HepG2 (cell line): ENCODE measurements around the gene ATP4A. TPM values are rescaled to one million over a fixed set of nuclear protein-coding genes. Genes with fewer than 3 reads are reported as not detected.
A peak's percentile ranks its signal among the peaks of the same experiment; 100 is the strongest.

Experiments
- BHLHE40 ChIP-seq: IDR thresholded peaks from 2 replicates; pipeline ENCODE4 v1.6.1; 2011; ENCODE audit warnings: low read length, improper control_type of control experiment
- ETV6 ChIP-seq: sonication (generic); formaldehyde crosslinking; conservative IDR thresholded peaks from 2 replicates; pipeline ENCODE4 v1.4.0; 2020; ENCODE audit warnings: missing genetic modification reagents
- KDM4B ChIP-seq: sonication (generic); formaldehyde crosslinking; IDR thresholded peaks from 2 replicates; pipeline ENCODE4 v1.4.0; 2020; ENCODE audit warnings: missing genetic modification reagents
- MAFF ChIP-seq: IDR thresholded peaks from 2 replicates; pipeline ENCODE4 v1.6.1; 2011; ENCODE audit warnings: low read depth, low read length, improper control_type of control experiment
- MEIS2 ChIP-seq: sonication (generic); formaldehyde crosslinking; IDR thresholded peaks from 2 replicates; pipeline ENCODE4 v1.9.0; 2021; ENCODE audit warnings: mild to moderate bottlenecking, missing genetic modification reagents
- MTF1 ChIP-seq: sonication (generic); formaldehyde crosslinking; IDR thresholded peaks from 2 replicates; pipeline ENCODE4 v1.5.0; 2020; ENCODE audit warnings: missing genetic modification reagents
- NFIC ChIP-seq: IDR thresholded peaks from 2 replicates; pipeline ENCODE4 v1.6.1; 2012; ENCODE audit warnings: mild to moderate bottlenecking, low read length, inconsistent platforms
- SAP130 ChIP-seq: IDR thresholded peaks from 2 replicates; pipeline ENCODE4 v1.6.1; 2016; ENCODE audit warnings: low read depth
- ZNF224 ChIP-seq: sonication (generic); formaldehyde crosslinking; IDR thresholded peaks from 2 replicates; pipeline ENCODE4 v1.5.0; 2020; ENCODE audit warnings: mild to moderate bottlenecking, missing genetic modification reagents
- ZNF292 ChIP-seq: sonication (generic); formaldehyde crosslinking; IDR thresholded peaks from 2 replicates; pipeline ENCODE4 v1.8.1; 2022; ENCODE audit warnings: mild to moderate bottlenecking, low read depth, missing genetic modification reagents, borderline replicate concordance
- ZNF329 ChIP-seq: sonication (generic); formaldehyde crosslinking; IDR thresholded peaks from 2 replicates; pipeline ENCODE4 v1.9.0; 2021; ENCODE audit warnings: low read depth, mild to moderate bottlenecking, missing genetic modification reagents
- ZNF510 ChIP-seq: sonication (generic); formaldehyde crosslinking; IDR thresholded peaks from 2 replicates; pipeline ENCODE4 v1.4.0; 2020; ENCODE audit warnings: low read depth, mild to moderate bottlenecking, missing genetic modification reagents
- ZNF557 ChIP-seq: sonication (generic); formaldehyde crosslinking; IDR thresholded peaks from 2 replicates; pipeline ENCODE4 v1.4.0; 2020; ENCODE audit warnings: missing genetic modification reagents
- ZNF563 ChIP-seq: sonication (generic); formaldehyde crosslinking; IDR thresholded peaks from 2 replicates; pipeline ENCODE4 v1.8.0; 2022; ENCODE audit warnings: mild to moderate bottlenecking, moderate library complexity, missing genetic modification reagents
- ZNF614 ChIP-seq: IDR thresholded peaks from 2 replicates; pipeline ENCODE4 v1.6.1; 2018; ENCODE audit warnings: missing biosample characterization, missing genetic modification reagents, inconsistent platforms, borderline replicate concordance
- ZNF772 ChIP-seq: sonication (generic); formaldehyde crosslinking; IDR thresholded peaks from 2 replicates; pipeline ENCODE4 v1.5.0; 2020; ENCODE audit warnings: mild to moderate bottlenecking, missing genetic modification reagents
- ZNF816 ChIP-seq: sonication (generic); formaldehyde crosslinking; IDR thresholded peaks from 2 replicates; pipeline ENCODE4 v1.8.0; 2022; ENCODE audit warnings: missing genetic modification reagents, mild to moderate bottlenecking, borderline replicate concordance
- ZSCAN30 ChIP-seq: sonication (generic); formaldehyde crosslinking; IDR thresholded peaks from 2 replicates; pipeline ENCODE4 v1.5.0; 2020; ENCODE audit warnings: mild to moderate bottlenecking, missing genetic modification reagents
- polyA plus RNA-seq, 8 experiments: library from polyadenylated mRNA; depleted of rRNA in 3 of 8; stranded (reverse) in 7 of 8; unstranded in 1 of 8; fragments of >200 nt; fragmentation: Illumina TruSeq in 4 of 8; extraction: Trizol in 4 of 8; gene quantifications; 2 replicates each; pipeline versions ENCODE4 v1.2.1 to v1.2.3, GENCODE V29; 2011 to 2016; ENCODE audit warnings: low read depth in 4 of 8, missing spikeins in 1 of 8, mixed read lengths in 1 of 8; ENCODE audit not compliant: insufficient read depth in 1 of 8
- total RNA-seq, 5 experiments: library from RNA; depleted of rRNA; stranded (reverse); fragments of >200 nt; fragmentation: Illumina TruSeq; extraction: Trizol; gene quantifications; 2 replicates each; pipeline ENCODE4 v1.2.3, GENCODE V29; 2016; ENCODE audit warnings: low read depth in 1 of 5
- TF ChIP-seq, protein P1 (sequence below): sonication (generic); IDR thresholded peaks from 2 replicates; pipeline ENCODE4 v1.6.1; 2016; ENCODE audit warnings: low read depth, borderline replicate concordance
- TF ChIP-seq, protein P2 (sequence below): sonication (generic); formaldehyde crosslinking; IDR thresholded peaks from 2 replicates; pipeline ENCODE4 v1.4.0; 2020; ENCODE audit warnings: low read depth, mild to moderate bottlenecking, missing genetic modification reagents
- TF ChIP-seq, protein P3 (sequence below): sonication (generic); formaldehyde crosslinking; IDR thresholded peaks from 2 replicates; pipeline ENCODE4 v1.4.0; 2020; ENCODE audit warnings: mild to moderate bottlenecking, missing genetic modification reagents
- TF ChIP-seq, protein P4 (sequence below): sonication (generic); formaldehyde crosslinking; IDR thresholded peaks from 2 replicates; pipeline ENCODE4 v1.4.0; 2020; ENCODE audit warnings: mild to moderate bottlenecking, missing genetic modification reagents
- TF ChIP-seq, protein P5 (sequence below): IDR thresholded peaks from 2 replicates; pipeline ENCODE4 v1.6.1; 2016; ENCODE audit warnings: mild to moderate bottlenecking

The ATP4A gene
- total and polyA plus RNA-seq, 2 of the 13 experiments (the other 11 are each of a cell fraction or from before 2014, with no cell fraction given) = 0.08 to 0.11 TPM

DNA sequence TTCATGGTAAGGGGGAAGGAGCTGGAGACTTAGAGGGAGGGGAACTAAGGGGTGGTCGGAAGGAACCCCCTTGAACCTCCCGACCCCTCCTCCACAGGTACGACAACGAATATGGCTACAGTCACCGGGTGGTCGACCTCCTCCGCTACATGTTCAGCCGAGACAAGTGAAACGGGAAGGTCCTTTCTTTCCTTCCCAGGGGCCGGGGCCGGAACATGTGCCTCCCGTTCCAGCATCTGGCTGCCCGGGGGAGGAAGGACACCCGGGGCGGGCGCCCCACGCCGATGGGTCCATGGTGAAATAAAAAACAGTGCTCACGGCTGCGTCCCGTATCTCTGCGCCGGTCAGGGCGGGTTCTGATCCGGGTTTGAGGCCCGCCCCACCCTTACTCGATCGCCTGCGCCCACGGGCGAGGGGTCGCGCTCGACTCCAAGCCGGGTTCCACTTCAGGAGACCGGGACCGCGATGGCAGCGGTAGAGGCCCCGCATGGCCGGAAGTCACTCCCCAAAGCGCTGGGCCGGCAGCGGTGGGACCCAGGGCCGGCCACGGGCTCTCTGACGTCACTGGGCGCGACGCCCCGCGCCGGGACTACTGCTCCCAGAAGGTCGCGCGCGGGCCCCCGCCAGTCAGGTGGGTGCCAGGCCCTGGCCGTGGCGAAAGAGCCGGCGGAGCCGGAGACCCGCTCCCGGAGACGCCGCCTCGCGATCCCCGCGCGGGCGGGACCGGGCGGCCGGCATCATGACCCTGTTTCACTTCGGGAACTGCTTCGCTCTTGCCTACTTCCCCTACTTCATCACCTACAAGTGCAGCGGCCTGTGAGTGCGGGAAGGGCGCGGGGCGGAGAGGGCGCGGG, 18.2 kb downstream of the ATP4A start, which contains the start of gene TMEM147 (continued):
- TF ChIP-seq MEIS2 (CRISPR knock-in tag) (peak; percentile 74; the same call in 1 of the 2 replicates), ZNF557 (CRISPR knock-in tag) (no peak), ZSCAN30 (CRISPR knock-in tag) (no peak), ZNF816 (no peak), ZNF292 (CRISPR knock-in tag) (no peak), MAFF (no peak), MTF1 (no peak), ZNF224 (no peak), ZNF614 (peak; percentile 33; the same call in 1 of the 2 replicates), ZNF772 (peak; percentile 64; the same call in 1 of the 2 replicates), ZNF329 (CRISPR knock-in tag) (no peak), BHLHE40 (no peak), KDM4B (CRISPR knock-in tag) (no peak), ZNF510 (no peak), ZNF563 (CRISPR knock-in tag) (peak; percentile 84), ETV6 (CRISPR knock-in tag) (0 out of 2 replicates have a peak, but pooled peaks have one; percentile 23), NFIC (no peak), SAP130 (peak; percentile 93)
- TF ChIP-seq, protein P1, sequence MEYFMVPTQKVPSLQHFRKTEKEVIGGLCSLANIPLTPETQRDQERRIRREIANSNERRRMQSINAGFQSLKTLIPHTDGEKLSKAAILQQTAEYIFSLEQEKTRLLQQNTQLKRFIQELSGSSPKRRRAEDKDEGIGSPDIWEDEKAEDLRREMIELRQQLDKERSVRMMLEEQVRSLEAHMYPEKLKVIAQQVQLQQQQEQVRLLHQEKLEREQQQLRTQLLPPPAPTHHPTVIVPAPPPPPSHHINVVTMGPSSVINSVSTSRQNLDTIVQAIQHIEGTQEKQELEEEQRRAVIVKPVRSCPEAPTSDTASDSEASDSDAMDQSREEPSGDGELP = peak; percentile 79; the same call in 1 of the 2 replicates
- TF ChIP-seq, protein P2, sequence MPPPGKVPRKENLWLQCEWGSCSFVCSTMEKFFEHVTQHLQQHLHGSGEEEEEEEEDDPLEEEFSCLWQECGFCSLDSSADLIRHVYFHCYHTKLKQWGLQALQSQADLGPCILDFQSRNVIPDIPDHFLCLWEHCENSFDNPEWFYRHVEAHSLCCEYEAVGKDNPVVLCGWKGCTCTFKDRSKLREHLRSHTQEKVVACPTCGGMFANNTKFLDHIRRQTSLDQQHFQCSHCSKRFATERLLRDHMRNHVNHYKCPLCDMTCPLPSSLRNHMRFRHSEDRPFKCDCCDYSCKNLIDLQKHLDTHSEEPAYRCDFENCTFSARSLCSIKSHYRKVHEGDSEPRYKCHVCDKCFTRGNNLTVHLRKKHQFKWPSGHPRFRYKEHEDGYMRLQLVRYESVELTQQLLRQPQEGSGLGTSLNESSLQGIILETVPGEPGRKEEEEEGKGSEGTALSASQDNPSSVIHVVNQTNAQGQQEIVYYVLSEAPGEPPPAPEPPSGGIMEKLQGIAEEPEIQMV (CRISPR knock-in tag) = no peak
- TF ChIP-seq, protein P3, sequence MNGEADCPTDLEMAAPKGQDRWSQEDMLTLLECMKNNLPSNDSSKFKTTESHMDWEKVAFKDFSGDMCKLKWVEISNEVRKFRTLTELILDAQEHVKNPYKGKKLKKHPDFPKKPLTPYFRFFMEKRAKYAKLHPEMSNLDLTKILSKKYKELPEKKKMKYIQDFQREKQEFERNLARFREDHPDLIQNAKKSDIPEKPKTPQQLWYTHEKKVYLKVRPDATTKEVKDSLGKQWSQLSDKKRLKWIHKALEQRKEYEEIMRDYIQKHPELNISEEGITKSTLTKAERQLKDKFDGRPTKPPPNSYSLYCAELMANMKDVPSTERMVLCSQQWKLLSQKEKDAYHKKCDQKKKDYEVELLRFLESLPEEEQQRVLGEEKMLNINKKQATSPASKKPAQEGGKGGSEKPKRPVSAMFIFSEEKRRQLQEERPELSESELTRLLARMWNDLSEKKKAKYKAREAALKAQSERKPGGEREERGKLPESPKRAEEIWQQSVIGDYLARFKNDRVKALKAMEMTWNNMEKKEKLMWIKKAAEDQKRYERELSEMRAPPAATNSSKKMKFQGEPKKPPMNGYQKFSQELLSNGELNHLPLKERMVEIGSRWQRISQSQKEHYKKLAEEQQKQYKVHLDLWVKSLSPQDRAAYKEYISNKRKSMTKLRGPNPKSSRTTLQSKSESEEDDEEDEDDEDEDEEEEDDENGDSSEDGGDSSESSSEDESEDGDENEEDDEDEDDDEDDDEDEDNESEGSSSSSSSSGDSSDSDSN (CRISPR knock-in tag) = peak; percentile 74
- TF ChIP-seq, protein P4, sequence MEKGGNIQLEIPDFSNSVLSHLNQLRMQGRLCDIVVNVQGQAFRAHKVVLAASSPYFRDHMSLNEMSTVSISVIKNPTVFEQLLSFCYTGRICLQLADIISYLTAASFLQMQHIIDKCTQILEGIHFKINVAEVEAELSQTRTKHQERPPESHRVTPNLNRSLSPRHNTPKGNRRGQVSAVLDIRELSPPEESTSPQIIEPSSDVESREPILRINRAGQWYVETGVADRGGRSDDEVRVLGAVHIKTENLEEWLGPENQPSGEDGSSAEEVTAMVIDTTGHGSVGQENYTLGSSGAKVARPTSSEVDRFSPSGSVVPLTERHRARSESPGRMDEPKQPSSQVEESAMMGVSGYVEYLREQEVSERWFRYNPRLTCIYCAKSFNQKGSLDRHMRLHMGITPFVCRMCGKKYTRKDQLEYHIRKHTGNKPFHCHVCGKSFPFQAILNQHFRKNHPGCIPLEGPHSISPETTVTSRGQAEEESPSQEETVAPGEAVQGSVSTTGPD = no peak
- TF ChIP-seq, protein P5, sequence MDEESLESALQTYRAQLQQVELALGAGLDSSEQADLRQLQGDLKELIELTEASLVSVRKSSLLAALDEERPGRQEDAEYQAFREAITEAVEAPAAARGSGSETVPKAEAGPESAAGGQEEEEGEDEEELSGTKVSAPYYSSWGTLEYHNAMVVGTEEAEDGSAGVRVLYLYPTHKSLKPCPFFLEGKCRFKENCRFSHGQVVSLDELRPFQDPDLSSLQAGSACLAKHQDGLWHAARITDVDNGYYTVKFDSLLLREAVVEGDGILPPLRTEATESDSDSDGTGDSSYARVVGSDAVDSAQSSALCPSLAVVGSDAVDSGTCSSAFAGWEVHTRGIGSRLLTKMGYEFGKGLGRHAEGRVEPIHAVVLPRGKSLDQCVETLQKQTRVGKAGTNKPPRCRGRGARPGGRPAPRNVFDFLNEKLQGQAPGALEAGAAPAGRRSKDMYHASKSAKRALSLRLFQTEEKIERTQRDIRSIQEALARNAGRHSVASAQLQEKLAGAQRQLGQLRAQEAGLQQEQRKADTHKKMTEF = peak; percentile 89
